GM12891 (cell line): ENCODE results near the gene RNU6-9.

Experiments used
- PAX5 ChIP-seq: IDR thresholded peaks from 2 replicates; pipeline ENCODE4 v1.6.1; 2011; ENCODE audit warnings: low read length, moderate library complexity, mild to moderate bottlenecking; ENCODE audit not compliant: insufficient read depth, severe bottlenecking
- POLR2A ChIP-seq: IDR thresholded peaks from 2 replicates; pipeline ENCODE4 v1.6.1; 2011; ENCODE audit warnings: low read depth, low read length, control low read depth
- POLR2AphosphoS5 ChIP-seq: IDR thresholded peaks from 2 replicates; pipeline ENCODE4 v1.6.1; 2011; ENCODE audit warnings: low read depth, low read length, control low read depth
- SPI1 ChIP-seq: IDR thresholded peaks from 2 replicates; pipeline ENCODE4 v1.6.1; 2011; ENCODE audit warnings: low read depth, low read length, control low read depth
- TAF1 ChIP-seq: IDR thresholded peaks from 2 replicates; pipeline ENCODE4 v1.6.1; 2011; ENCODE audit warnings: low read depth, low read length, control low read depth

GRCh38 chr19:861756-862580 lies 31.3 kb upstream of the RNU6-9 start:
- TF ChIP-seq POLR2A, result no peak
- TF ChIP-seq SPI1, result no peak
- TF ChIP-seq TAF1, result no peak
- TF ChIP-seq POLR2AphosphoS5, result no peak
- TF ChIP-seq PAX5, result no peak
